GM13976 (cell line): ENCODE data around the gene CHFR.

ENCODE experiments used
- DNase-seq: peaks from one replicate; pipeline ENCODE4 v3.0.0; 2012; ENCODE audit warnings: low spot score
- in situ Hi-C: fragments of 300-500 bp; cut with MboI; formaldehyde crosslinking; loops from one replicate; pipeline ENCODE4 v1.12.0; 2022; ENCODE audit warnings: low sequenced_read_pairs, mixed read lengths, inconsistent platforms; ENCODE audit not compliant: unreplicated experiment
- TF ChIP-seq, protein P1 (sequence below): IDR thresholded peaks from 2 replicates; pipeline ENCODE4 v1.5.1; 2012; ENCODE audit warnings: borderline replicate concordance, mild to moderate bottlenecking; ENCODE audit not compliant: insufficient read depth; ENCODE audit errors: extremely low read depth, missing control alignments, control extremely low read depth

Gene CHFR

DNA sequence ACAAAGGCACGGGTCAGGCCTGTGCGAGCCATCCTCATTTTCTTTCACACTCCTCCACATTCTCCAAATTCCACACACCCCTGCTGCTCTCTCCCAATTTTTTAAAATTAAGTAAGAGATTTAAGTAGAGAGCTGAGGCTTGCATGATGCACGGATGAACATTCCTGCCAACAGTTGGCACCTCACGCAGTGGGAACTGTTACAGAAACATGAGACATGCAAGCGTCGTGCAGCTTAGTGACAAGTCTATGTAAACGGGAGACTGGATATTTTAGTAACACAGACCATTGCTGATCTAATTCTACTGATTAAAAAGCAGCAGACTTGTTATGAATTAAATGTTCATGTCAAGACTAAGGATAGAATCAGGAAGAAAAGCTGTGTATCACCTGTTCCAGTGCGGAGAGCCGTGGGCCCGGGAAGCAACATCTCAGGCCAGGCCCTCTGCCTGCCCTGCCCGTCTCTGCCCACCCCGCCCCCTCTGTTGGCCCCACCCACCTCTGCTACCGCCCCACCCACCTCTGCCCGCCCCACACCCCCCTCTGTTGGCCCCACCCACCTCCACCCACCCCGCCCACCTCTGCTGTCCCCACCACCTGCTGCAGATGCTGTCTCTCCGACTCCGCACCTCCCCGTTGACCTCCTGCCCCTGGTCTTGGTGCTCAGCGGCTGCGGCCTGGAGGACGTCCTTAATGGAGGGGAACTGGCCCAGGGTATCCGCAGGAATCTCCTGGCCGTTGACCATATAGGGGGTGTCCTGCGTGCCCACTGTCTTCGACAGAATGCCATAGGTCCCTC lies 79.9 kb downstream of the CHFR start:
- no peak for DNase-seq
- in situ Hi-C loops, result no loop called here
- TF ChIP-seq, protein P1, sequence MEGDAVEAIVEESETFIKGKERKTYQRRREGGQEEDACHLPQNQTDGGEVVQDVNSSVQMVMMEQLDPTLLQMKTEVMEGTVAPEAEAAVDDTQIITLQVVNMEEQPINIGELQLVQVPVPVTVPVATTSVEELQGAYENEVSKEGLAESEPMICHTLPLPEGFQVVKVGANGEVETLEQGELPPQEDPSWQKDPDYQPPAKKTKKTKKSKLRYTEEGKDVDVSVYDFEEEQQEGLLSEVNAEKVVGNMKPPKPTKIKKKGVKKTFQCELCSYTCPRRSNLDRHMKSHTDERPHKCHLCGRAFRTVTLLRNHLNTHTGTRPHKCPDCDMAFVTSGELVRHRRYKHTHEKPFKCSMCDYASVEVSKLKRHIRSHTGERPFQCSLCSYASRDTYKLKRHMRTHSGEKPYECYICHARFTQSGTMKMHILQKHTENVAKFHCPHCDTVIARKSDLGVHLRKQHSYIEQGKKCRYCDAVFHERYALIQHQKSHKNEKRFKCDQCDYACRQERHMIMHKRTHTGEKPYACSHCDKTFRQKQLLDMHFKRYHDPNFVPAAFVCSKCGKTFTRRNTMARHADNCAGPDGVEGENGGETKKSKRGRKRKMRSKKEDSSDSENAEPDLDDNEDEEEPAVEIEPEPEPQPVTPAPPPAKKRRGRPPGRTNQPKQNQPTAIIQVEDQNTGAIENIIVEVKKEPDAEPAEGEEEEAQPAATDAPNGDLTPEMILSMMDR, result no peak

DNA sequence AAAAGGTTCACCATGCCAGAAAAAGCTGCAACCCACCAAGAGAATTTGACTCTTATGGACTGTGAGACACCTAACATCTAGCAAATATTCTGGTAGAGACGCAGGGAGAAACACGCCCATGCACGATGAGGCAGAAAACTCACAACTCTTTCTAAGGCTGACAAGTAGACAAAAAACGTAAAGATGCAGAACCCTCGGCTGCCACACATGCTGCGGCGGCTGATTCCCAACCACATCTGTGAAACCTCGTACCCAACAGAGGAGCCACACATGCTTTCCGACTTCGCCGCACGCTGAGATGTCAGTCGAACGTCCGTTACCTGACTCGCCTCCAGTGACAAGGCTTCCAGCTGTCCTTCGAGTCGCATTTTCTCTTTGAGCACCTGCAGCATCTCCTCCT lies 80.5 kb downstream of the CHFR start:
- DNase-seq, result no peak
- in situ Hi-C loops, result no loop called here
- TF ChIP-seq, protein P1, result no peak

DNA sequence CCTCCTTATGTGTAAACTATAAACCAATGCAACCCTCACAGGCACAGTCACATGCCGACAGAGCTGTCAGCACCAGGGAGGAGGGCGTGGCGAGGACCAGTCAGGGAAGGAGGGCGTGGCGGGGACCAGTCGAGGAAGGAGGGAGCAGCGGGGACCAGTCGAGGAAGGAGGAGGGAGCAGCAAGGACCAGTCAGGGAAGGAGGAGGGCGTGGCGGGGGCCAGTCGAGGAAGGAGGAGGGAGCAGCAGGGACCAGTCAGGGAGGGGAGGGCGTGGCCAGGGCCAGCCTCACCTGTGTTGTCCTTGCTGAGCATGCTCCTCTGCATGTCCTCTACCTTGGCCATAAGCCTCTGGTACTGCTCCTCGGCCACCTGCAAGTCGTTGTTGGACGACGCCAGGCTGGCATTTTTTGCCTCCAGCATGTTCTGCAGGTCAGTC lies 83.0 kb downstream of the CHFR start:
- DNase-seq, result no peak
- in situ Hi-C loops, result no loop called here

DNA sequence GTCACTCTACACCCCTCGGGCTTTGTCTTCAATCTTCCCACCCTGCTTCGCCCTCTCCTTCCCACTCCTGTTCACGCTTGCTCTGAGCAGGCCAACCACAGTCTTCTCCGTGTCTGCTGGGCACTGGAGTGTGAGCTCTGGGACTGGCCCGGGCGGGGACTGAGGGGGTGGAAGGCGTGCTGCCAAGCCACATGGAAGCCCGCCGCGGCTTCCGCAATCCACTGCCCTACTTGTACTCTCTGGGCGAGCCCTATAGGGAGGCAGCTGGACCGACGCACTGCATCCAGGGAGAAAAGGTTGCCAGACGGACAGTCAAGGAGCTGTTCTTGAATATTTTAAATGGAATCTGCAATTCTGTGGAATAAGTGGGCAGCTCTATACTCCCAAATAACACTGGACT lies 83.5 kb downstream of the CHFR start:
- DNase-seq, result no peak
- TF ChIP-seq, protein P1, result no peak
- in situ Hi-C loops, result no loop called here

More for the DNA sequence above, 83.0 kb downstream of the CHFR start:
- TF ChIP-seq, protein P1, result no peak

DNA sequence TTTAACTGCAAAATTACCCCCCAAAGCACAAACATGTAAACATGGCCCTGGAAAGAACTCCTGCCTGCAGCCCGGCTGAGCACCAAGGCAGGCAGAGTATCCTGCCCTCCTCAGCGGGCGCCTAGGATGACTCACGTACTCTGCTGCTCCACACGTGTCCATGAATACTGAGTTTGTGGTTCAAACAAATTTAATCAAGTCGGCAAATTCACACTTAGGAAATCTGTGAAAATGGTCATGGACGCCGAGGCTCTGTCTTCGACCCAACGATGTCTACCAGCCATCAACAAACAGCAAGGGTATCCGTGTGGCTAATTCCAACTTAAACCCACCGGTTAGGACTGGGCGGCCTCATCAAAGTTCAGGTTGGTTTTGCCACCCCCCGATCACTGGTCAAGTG lies 84.3 kb downstream of the CHFR start:
- in situ Hi-C loops, result no loop called here
- DNase-seq, result no peak
- TF ChIP-seq, protein P1, result no peak

DNA sequence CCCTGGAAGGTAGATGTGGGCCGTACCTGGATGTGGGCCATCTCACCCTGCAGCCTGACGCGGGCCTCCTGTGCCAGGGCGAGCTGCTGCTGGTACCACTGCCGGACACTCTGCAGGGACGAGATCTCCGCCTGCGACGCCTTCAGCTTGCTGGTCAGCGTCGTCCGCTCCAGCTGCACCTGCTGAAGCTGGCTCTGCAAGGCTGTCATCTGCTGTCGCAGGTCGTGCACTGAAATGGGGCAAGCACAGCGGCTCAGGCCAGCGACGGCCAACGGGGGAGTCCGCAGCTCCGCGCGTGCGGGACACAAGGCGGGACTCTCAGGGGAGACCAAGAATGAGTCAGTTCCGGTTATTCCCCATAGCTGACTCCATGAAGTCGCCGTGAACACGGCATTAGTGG lies 85.7 kb downstream of the CHFR start:
- in situ Hi-C loops, result no loop called here
- DNase-seq, result no peak
- TF ChIP-seq, protein P1, result no peak
